ENCODE data around the gene STARD3. TPM values are rescaled to one million over a fixed set of nuclear protein-coding genes. Genes with fewer than 3 reads are reported as not detected.

The STARD3 gene
- total and polyA plus RNA-seq, 2 of the 13 experiments (the other 11 are each of a cell fraction or from before 2014, with no cell fraction given), result 34.6 to 100 TPM

DNA sequence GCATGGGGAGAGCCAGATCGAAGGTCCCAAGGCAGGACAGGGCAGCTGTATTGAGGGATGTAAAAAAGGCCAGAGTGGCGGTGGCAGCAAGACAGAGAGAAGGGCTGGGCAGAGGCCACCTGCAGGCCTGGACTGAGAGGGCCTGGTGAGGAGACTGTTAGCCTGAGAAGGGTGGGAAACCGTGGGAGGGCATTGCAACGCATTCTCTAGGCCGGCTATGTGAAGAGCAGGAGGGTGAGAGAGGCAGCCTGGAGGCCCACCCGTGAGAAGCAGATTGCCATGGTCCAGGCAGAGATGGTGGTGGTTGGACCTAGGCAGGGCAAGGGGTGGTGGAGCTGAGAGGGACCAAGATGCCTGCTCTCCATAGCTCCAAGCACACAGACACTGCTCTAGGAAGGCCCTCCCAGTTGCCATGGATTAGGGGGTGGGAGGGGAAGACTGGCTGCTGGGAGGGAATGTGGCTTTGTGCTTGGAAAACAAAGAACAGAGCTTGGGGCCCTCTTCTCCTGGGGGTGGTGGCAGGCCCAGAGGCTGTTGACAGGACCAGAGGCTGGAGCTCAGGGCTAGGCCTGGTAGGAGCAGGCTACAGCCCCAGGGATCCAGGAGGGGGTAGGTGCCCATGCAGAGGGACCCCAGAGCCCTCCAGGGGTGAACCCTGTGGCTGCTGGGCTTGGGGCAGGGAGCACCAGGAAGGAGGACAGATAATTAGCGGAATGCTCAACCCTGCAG lies 15.8 kb downstream of the STARD3 start (continued):
- TF ChIP-seq, protein P1, sequence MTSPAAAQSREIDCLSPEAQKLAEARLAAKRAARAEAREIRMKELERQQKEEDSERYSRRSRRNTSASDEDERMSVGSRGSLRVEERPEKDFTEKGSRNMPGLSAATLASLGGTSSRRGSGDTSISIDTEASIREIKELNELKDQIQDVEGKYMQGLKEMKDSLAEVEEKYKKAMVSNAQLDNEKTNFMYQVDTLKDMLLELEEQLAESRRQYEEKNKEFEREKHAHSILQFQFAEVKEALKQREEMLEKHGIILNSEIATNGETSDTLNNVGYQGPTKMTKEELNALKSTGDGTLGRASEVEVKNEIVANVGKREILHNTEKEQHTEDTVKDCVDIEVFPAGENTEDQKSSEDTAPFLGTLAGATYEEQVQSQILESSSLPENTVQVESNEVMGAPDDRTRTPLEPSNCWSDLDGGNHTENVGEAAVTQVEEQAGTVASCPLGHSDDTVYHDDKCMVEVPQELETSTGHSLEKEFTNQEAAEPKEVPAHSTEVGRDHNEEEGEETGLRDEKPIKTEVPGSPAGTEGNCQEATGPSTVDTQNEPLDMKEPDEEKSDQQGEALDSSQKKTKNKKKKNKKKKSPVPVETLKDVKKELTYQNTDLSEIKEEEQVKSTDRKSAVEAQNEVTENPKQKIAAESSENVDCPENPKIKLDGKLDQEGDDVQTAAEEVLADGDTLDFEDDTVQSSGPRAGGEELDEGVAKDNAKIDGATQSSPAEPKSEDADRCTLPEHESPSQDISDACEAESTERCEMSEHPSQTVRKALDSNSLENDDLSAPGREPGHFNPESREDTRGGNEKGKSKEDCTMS (CRISPR knock-in tag; conservative IDR thresholded peaks at IDR 0.05), result no peak
- TF ChIP-seq ZNF704 (CRISPR knock-in tag; IDR thresholded peaks at IDR 0.05; ENCODE audit: borderline replicate concordance) (0 out of 2 replicates have a peak, but pooled peaks have one; percentile 29), ZNF33B (CRISPR knock-in tag; IDR thresholded peaks at IDR 0.05) (no peak), DPF2 (CRISPR knock-in tag; IDR thresholded peaks at IDR 0.05; ENCODE audit: borderline replicate concordance, low read depth) (0 out of 2 replicates have a peak, but pooled peaks have one; percentile 23), ZNF333 (CRISPR knock-in tag; IDR thresholded peaks at IDR 0.05; ENCODE audit: borderline replicate concordance) (no peak), ZNF644 (CRISPR knock-in tag; IDR thresholded peaks at IDR 0.05; ENCODE audit: low read depth) (peak; percentile 35; the same call in 1 of the 2 replicates), MED8 (CRISPR knock-in tag; IDR thresholded peaks at IDR 0.05; ENCODE audit: insufficient replicate concordance) (no peak), ZNF33A (CRISPR knock-in tag; IDR thresholded peaks at IDR 0.05; ENCODE audit: borderline replicate concordance) (no peak), MBD4 (IDR thresholded peaks at IDR 0.05; ENCODE audit: borderline replicate concordance, low read length) (no peak), GPN1 (CRISPR knock-in tag; IDR thresholded peaks at IDR 0.05; ENCODE audit: borderline replicate concordance) (no peak), SOX6 (IDR thresholded peaks at IDR 0.05) (no peak), SOX6 (CRISPR knock-in tag; IDR thresholded peaks at IDR 0.05) (peak; percentile 95), GRHL1 (CRISPR knock-in tag; conservative IDR thresholded peaks at IDR 0.05) (no peak), RARA (CRISPR knock-in tag; IDR thresholded peaks at IDR 0.05) (no peak), ZNF709 (CRISPR knock-in tag; IDR thresholded peaks at IDR 0.05) (no peak), RCOR2 (CRISPR knock-in tag; IDR thresholded peaks at IDR 0.05) (no peak), NR1H2 (CRISPR knock-in tag; IDR thresholded peaks at IDR 0.05; ENCODE audit: borderline replicate concordance, low read depth) (no peak), ZNF234 (CRISPR knock-in tag; conservative IDR thresholded peaks at IDR 0.05) (no peak), FOSL1 (CRISPR knock-in tag; IDR thresholded peaks at IDR 0.05; ENCODE audit: borderline replicate concordance) (no peak)
- TF ChIP-seq, protein P2, sequence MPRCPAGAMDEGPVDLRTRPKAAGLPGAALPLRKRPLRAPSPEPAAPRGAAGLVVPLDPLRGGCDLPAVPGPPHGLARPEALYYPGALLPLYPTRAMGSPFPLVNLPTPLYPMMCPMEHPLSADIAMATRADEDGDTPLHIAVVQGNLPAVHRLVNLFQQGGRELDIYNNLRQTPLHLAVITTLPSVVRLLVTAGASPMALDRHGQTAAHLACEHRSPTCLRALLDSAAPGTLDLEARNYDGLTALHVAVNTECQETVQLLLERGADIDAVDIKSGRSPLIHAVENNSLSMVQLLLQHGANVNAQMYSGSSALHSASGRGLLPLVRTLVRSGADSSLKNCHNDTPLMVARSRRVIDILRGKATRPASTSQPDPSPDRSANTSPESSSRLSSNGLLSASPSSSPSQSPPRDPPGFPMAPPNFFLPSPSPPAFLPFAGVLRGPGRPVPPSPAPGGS (CRISPR knock-in tag; IDR thresholded peaks at IDR 0.05), result 0 out of 2 replicates have a peak, but pooled peaks have one; percentile 55
- TF ChIP-seq, protein P3, sequence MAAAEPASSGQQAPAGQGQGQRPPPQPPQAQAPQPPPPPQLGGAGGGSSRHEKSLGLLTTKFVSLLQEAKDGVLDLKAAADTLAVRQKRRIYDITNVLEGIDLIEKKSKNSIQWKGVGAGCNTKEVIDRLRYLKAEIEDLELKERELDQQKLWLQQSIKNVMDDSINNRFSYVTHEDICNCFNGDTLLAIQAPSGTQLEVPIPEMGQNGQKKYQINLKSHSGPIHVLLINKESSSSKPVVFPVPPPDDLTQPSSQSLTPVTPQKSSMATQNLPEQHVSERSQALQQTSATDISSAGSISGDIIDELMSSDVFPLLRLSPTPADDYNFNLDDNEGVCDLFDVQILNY (CRISPR knock-in tag; conservative IDR thresholded peaks at IDR 0.05), result 0 out of 2 replicates have a peak, but pooled peaks have one; percentile 33

All from HepG2 (cell line).